GM21717 (cell line): ENCODE data around the gene CIART.

Source experiments
- ATAC-seq: cut with Tn5 transposase; IDR thresholded peaks from one replicate; pipeline ENCODE4 v1.9.1; 2021; ENCODE audit warnings: mild to moderate bottlenecking, moderate library complexity; ENCODE audit not compliant: unreplicated experiment

The CIART gene

GRCh38 chr1:150261367-150261766 lies 21.0 kb upstream of the CIART start:
- no peak for ATAC-seq

DNA sequence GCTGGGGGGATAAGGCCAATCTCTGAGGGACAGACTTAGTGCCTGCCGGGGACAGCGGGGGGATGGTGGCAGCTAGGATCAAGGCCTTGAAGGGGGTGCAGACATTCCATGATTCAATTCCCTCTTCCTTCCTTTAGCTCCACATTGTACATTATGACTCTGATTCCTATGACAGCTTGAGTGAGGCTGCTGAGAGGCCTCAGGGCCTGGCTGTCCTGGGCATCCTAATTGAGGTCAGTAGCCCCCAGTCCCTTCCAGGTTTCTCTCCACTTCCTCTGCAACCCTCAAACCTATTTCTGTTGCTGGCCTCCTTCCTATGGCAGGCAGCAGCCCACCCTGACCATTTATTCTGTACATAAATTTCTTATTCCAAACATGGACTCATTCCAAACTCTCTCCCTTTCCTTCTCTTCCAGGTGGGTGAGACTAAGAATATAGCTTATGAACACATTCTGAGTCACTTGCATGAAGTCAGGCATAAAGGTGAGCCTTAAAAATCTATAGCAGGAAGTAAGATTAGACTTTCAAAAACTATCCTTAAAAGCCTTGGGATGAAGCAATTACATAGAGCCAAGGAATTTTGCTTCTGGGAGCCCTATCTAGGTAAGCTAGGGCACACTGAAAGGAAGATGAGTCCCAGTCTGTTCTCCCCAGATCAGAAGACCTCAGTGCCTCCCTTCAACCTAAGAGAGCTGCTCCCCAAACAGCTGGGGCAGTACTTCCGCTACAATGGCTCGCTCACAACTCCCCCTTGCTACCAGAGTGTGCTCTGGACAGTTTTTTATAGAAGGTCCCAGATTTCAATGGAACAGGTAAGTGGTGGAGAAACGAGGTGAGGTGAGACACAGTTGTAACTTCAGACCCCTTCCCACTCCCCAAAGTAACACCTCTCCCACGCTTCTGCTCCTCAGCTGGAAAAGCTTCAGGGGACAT lies 19.7 kb upstream of the CIART start:
- no peak for ATAC-seq

DNA sequence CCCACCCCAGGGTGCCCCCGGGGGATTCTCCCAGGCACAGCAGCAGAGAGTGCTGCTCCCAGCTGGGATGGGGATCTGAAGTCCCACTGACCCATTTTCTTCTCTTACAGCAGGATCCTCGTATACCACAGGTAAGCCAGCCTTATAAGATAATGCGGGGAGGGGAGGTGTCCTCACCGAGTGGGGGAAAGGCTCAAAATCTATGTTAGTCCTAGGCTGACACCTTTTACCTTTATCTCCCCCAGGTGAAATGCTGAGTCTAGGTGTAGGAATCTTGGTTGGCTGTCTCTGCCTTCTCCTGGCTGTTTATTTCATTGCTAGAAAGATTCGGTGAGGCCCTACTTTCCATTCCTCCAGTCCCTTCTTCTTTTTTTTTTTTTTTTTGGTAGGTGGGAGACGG lies 18.8 kb upstream of the CIART start:
- ATAC-seq, result no peak

DNA sequence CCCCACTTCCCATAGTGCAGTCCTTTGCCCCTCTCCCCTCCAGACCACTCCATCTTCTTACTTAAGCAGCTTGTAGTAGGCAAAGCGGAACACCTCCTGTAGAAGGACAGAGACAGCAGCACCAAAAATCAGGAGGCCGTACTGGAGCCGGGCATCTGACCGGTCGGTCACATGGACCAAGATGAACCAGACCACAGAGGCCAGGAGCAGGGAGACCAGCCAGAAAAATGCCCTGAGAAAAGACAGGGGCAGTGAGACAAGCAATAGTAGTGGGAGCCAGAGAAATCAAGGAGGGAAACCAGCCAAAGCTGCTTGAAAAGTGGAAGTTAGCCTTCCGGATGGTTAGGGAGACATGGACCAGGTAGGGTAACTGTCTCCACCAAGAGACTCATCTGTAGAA lies 14.5 kb upstream of the CIART start:
- no peak for ATAC-seq

- ATAC-seq, result peak; percentile 13
Measured at GRCh38 chr1:150268340-150268704, 14.0 kb upstream of the CIART start.

- ATAC-seq, result peak; percentile 76
Measured at GRCh38 chr1:150268705-150269403, 13.5 kb upstream of the CIART start, which contains the start of gene APH1A. TSS of gene APH1A (minus strand) at chr1:150269016. CDS start at chr1:150268810, 206 bp downstream.

- ATAC-seq, result no peak
Measured at GRCh38 chr1:150269451-150269850, 12.9 kb upstream of the CIART start.

DNA sequence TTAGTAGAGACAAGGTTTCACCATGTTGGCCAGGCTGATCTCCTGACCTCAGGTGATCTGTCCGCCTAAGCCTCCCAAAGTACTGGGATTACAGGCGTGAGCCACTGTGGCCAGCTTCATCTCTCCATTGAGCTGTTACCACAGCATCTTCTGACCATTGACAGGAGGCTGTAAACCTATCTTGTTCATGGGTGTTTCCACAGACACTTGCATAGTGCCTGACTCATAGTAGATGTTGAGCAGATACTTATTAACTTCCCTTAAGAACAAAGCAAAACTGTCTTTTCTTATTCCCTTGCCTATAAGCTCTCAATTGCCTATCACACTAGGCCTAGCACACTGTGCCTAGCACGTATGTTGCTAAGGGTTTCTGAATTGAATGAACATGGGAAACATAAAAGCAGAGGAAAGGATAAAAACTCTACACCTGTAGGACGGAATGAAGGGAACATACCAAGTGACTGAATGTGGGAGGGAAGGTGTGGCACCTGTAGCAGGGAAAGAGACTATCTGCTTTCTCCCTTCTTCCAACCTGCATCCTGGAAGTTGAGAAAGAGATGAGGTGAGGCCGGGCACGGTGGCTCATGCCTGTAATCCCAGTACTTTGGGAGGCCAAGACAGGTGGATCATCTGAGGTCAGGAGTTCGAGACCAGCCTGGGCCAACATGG lies 10.9 kb upstream of the CIART start:
- ATAC-seq, result no peak

DNA sequence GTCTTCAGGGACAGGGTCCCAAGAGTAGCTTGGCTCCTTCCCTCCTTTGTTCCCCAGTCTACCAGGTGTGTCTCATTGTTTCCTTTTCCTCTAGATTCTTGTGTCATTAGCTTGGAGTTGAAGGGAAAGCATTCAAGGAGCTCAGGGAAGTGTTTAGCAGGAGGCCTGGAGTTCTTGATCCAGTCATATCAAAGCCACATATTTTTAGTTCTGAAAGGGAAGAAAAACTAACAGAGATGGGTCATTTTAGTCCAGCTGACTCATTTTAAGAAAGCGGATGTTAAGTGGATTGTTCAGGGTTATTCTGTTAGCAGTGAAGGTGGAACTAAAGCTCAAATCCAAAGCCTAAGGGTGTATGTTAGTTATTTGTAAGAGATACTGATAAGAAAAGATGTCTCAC lies 9.0 kb upstream of the CIART start:
- no peak for ATAC-seq

- ATAC-seq, result no peak
Measured at GRCh38 chr1:150280138-150280707, 2.1 kb upstream of the CIART start.

DNA sequence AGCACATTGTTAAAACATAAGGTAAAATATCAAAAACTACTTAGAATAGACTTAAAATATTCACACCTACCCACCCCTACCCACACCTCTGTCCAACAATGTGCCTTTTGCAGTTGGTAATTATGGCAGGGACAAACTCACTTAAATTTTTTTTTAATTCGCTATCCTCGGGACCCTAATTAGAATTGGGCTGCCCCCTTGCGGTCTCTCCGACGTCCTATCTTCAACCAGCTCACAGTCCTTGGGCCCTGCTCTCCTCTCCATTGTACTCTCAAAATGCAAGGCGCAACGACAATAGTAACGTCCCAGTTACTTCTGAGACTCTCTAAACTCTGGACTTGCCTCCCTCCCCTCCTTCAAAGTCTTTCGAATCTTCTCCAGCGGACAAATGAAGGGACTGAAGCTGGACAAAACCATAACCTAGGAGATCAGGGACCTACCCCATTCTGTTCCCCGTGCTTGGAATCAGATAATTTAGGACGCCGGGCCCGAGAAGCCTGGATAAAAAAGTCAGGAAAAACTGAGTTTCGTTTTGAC lies 1.1 kb upstream of the CIART start:
- no peak for ATAC-seq

- no peak for ATAC-seq
Measured at GRCh38 chr1:150282558-150282958, 204 bp downstream of the CIART start.

DNA sequence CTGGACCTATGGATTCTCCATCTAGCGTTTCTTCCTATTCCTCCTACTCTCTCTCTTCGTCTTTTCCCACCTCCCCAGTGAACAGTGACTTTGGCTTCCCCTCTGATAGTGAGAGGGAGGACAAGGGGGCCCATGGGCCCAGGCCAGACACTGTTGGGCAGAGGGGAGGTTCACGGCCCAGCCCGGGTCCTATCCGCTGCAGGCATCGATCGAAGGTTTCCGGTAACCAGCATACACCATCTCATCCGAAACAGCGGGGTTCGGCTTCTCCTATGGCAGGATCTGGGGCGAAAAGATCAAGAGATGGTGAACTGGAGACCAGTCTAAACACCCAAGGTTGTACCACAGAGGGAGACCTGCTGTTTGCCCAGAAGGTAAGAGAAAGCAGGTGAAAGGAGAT lies 906 bp downstream of the CIART start:
- ATAC-seq, result no peak

- no peak for ATAC-seq
Measured at GRCh38 chr1:150288382-150288781, 6.0 kb downstream of the CIART start.

GRCh38 chr1:150288822-150289221 lies 6.5 kb downstream of the CIART start:
- no peak for ATAC-seq

DNA sequence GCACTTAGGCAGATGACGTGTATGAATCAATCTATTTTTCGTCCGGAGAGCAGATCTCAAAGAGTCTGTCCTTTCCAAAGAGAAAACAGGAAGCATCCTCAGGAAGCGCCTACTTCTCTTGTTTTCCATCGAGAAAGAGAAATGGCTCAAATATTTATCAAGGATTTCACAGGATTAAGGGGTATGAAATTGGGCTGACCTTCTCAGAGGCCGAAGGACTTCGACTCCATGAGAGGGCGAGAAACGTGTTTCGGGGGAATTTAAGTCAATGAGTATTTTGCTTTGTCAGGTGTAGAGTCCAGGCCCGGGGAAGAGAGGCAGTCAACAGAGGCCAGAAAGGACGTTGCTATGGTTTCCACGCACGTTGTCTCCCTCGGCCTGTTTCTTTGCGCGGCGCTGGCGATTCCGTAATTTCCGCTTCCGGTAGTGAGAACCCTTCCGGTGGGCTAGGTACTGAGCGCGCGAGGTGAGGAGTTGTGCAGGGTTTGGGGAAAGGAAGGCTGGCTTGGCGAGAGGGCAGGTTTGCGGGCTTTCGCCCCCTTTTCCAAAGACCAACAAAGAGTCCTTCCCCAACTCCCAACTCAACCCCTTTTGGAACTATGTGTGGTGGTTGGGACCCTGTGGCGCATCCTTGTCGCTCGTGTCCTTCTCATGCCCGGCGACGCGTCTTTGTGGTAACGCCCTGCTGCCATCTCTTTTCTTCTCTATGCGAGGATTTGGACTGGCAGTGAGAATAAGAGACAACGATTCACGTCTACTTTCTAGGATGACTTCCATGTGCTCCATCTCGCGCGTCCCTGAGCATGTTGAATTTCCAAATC lies 11.3 kb downstream of the CIART start, which contains the start of gene MRPS21:
MRPS21 (plus strand) TSS at position 429 of the 821 bp plus-strand sequence. CDS start 506 bp downstream, outside the sequence.
- peak; percentile 96 for ATAC-seq

- ATAC-seq, result no peak
Measured at GRCh38 chr1:150295476-150295875, 13.1 kb downstream of the CIART start.

DNA sequence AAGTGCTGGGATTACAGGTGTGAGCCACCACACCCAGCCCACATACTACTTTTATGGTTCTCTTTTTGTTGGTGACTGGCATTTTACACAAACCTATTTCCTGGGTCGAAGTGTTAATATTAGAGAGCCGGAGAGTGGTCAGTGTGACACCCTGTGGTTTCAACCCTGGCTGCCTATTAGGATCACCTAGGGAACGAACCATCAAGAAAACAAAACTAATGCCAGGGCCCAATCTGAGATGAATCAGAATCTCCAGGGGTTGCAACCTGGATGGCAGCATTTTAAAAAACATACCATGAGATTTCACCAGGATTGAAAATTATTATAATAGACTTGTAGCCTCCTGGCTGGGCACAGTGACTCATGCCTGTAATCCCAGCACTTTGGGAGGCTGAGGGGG lies 17.4 kb downstream of the CIART start:
- no peak for ATAC-seq

GRCh38 chr1:150302338-150302737 lies 20.0 kb downstream of the CIART start:
- ATAC-seq, result no peak

- no peak for ATAC-seq
Measured at GRCh38 chr1:150302902-150303301, 20.5 kb downstream of the CIART start.
